Measurements from ENCODE around the gene TTLL10. TPM values are rescaled to one million over a fixed set of nuclear protein-coding genes. Genes with fewer than 3 reads are reported as not detected.

Gene TTLL10
- total RNA-seq, 1 experiment from 2014 or later: not detected

GRCh38 chr1:1199141-1199960, 25.7 kb downstream of the TTLL10 start:
- in situ Hi-C loops (cut with HindIII; ENCODE audit: low sequenced_read_pairs): no loop called here
- DNase-seq (ENCODE audit: low spot score): no peak

- in situ Hi-C loops (cut with HindIII; ENCODE audit: low sequenced_read_pairs): no loop called here
- DNase-seq (ENCODE audit: low spot score): no peak
Observed at GRCh38 chr1:1199961-1200875, 26.5 kb downstream of the TTLL10 start.

GRCh38 chr1:1200876-1201810, 27.5 kb downstream of the TTLL10 start:
- no peak for DNase-seq (ENCODE audit: low spot score)
- in situ Hi-C loops (cut with HindIII; ENCODE audit: low sequenced_read_pairs): no loop called here

- in situ Hi-C loops (cut with HindIII; ENCODE audit: low sequenced_read_pairs): no loop called here
Observed at GRCh38 chr1:1202831-1203560, 29.3 kb downstream of the TTLL10 start.

GRCh38 chr1:1203561-1204424, 30.1 kb downstream of the TTLL10 start:
- in situ Hi-C loops (cut with HindIII; ENCODE audit: low sequenced_read_pairs): no loop called here
- no peak for DNase-seq (ENCODE audit: low spot score)

More at GRCh38 chr1:1202831-1203560, 29.3 kb downstream of the TTLL10 start:
- no peak for DNase-seq (ENCODE audit: low spot score)

- in situ Hi-C loops (cut with HindIII; ENCODE audit: low sequenced_read_pairs): no loop called here
- DNase-seq (ENCODE audit: low spot score): no peak
Observed at GRCh38 chr1:1204425-1204920, 30.8 kb downstream of the TTLL10 start.

GRCh38 chr1:1204998-1205768, 31.5 kb downstream of the TTLL10 start:
- DNase-seq (ENCODE audit: low spot score): no peak
- in situ Hi-C loops (cut with HindIII; ENCODE audit: low sequenced_read_pairs): no loop called here

GRCh38 chr1:1205769-1206375, 32.2 kb downstream of the TTLL10 start:
- DNase-seq (ENCODE audit: low spot score): no peak
- in situ Hi-C loops (cut with HindIII; ENCODE audit: low sequenced_read_pairs): no loop called here

- in situ Hi-C loops (cut with HindIII; ENCODE audit: low sequenced_read_pairs): no loop called here
- DNase-seq (ENCODE audit: low spot score): no peak
Observed at GRCh38 chr1:1206376-1206965, 32.8 kb downstream of the TTLL10 start, which contains the start of gene TNFRSF18. TNFRSF18 (minus strand) TSS chr1:1206592; CDS start chr1:1206571, 21 bp downstream.

- in situ Hi-C loops (cut with HindIII; ENCODE audit: low sequenced_read_pairs): no loop called here
- DNase-seq (ENCODE audit: low spot score): no peak
Observed at GRCh38 chr1:1206966-1207531, 33.4 kb downstream of the TTLL10 start.

- DNase-seq (ENCODE audit: low spot score): no peak
- in situ Hi-C loops (cut with HindIII; ENCODE audit: low sequenced_read_pairs): no loop called here
Observed at GRCh38 chr1:1207571-1207892, 33.9 kb downstream of the TTLL10 start.

- no peak for DNase-seq (ENCODE audit: low spot score)
- in situ Hi-C loops (cut with HindIII; ENCODE audit: low sequenced_read_pairs): no loop called here
Observed at GRCh38 chr1:1208713-1209433, 35.2 kb downstream of the TTLL10 start.

- in situ Hi-C loops (cut with HindIII; ENCODE audit: low sequenced_read_pairs): no loop called here
- no peak for DNase-seq (ENCODE audit: low spot score)
Observed at GRCh38 chr1:1210726-1211540, 37.3 kb downstream of the TTLL10 start.

Data from G401 (cell line).